SU-DHL-6 (cell line): ENCODE data around the gene ZNHIT1.

ENCODE experiments used
- EZH2phosphoT487 ChIP-seq: fragments of 200-600 bp; sonication (generic), shearing (Covaris generic); conservative IDR thresholded peaks from 2 replicates; pipeline ENCODE4 v1.6.1; 2018; ENCODE audit warnings: mild to moderate bottlenecking, antibody characterized with exemption, low read length, moderate library complexity, mixed read lengths
- TF ChIP-seq, protein P1 (sequence below): fragments of 200-600 bp; sonication (generic); IDR thresholded peaks from one replicate; pipeline ENCODE4 v1.5.1; 2017; ENCODE audit warnings: antibody characterized with exemption, mild to moderate bottlenecking, low read length, moderate library complexity; ENCODE audit not compliant: insufficient read depth, poor library complexity, severe bottlenecking

DNA sequence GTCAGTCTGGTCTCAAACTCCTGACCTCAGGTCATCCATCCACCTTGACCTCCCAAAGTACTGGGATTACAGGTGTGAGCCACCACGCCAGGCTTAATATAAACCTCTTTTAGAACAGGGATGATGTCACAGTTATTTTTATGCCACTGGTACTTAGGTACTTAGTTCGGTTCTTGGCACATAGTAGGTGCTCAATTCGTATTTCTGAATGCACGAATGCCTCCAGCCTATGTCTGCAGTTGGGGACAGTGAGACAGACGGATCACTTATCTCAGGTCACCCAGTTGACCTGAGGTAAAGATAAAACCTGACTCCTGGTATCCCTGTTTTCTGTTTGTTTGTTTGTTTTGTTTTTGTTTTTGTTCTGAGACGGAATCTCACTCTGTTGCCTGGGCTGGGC is 31.8 kb upstream of the ZNHIT1 start:
- no peak for TF ChIP-seq EZH2phosphoT487
- TF ChIP-seq, protein P1, sequence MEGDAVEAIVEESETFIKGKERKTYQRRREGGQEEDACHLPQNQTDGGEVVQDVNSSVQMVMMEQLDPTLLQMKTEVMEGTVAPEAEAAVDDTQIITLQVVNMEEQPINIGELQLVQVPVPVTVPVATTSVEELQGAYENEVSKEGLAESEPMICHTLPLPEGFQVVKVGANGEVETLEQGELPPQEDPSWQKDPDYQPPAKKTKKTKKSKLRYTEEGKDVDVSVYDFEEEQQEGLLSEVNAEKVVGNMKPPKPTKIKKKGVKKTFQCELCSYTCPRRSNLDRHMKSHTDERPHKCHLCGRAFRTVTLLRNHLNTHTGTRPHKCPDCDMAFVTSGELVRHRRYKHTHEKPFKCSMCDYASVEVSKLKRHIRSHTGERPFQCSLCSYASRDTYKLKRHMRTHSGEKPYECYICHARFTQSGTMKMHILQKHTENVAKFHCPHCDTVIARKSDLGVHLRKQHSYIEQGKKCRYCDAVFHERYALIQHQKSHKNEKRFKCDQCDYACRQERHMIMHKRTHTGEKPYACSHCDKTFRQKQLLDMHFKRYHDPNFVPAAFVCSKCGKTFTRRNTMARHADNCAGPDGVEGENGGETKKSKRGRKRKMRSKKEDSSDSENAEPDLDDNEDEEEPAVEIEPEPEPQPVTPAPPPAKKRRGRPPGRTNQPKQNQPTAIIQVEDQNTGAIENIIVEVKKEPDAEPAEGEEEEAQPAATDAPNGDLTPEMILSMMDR, result no peak
